B cell (primary cell): Measurements from ENCODE around the gene VSIG2. TPM values are rescaled to one million over a fixed set of nuclear protein-coding genes. Genes with fewer than 3 reads are reported as not detected.

Experiments
- ATAC-seq: fragments of 200-7000 bp; cut with Tn5 transposase; one replicate; pipeline ENCODE4 v1.10.0; 2021; ENCODE audit warnings: low read depth, mild to moderate bottlenecking, moderate number of reproducible peaks, moderate library complexity
- CTCF ChIA-PET: fragments of 350-600 bp; sonication (Branson Sonifier 250); formaldehyde crosslinking; loops from one replicate; lab custom pipeline; 2021; ENCODE audit warnings: antibody characterized with exemption, inconsistent platforms; lab: Charles Lee
- POLR2A ChIA-PET: fragments of 350-600 bp; sonication (Branson Sonifier 250); formaldehyde crosslinking; loops from one replicate; lab custom pipeline; 2021; ENCODE audit warnings: antibody characterized with exemption; lab: Charles Lee
- DNase-seq: peaks from one replicate; pipeline ENCODE4 v3.0.0; 2013
- H2AFZ ChIP-seq: 2 replicates; pipeline ENCODE4 v1.6.1; 2012; ENCODE audit warnings: mild to moderate bottlenecking, low read depth, low read length; ENCODE audit not compliant: insufficient read depth, poor library complexity, severe bottlenecking
- H3K27ac ChIP-seq, 2 donors: 1 replicate in 1 of 2; 2 replicates in 1 of 2; pipeline ENCODE4 v1.5.1; 2012 to 2013; ENCODE audit warnings: low read length in 2 of 2, mild to moderate bottlenecking in 2 of 2, moderate library complexity in 1 of 2
- H3K27me3 ChIP-seq, 4 experiments: fragments of 200-600 bp in 1 of 4; sonication (generic) in 1 of 4; replicated peaks in 1 of 4; 1 replicate in 2 of 4; 2 replicates in 2 of 4; pipeline versions ENCODE4 v1.6.1 to v1.7.0; 2013 to 2016; ENCODE audit warnings: low read length in 3 of 4, mild to moderate bottlenecking in 2 of 4, mixed read lengths in 1 of 4, moderate library complexity in 1 of 4; ENCODE audit not compliant: insufficient read depth in 4 of 4, control insufficient read depth in 3 of 4; ENCODE audit errors: control extremely low read depth in 1 of 4
- H3K36me3 ChIP-seq, 2 experiments: replicated peaks in 1 of 2; 1 replicate in 1 of 2; 2 replicates in 1 of 2; pipeline versions ENCODE4 v1.6.1 to v1.7.1; 2013; ENCODE audit warnings: low read length in 1 of 2; ENCODE audit not compliant: insufficient read depth in 2 of 2, control insufficient read depth in 1 of 2; ENCODE audit errors: control extremely low read depth in 1 of 2, extremely low read depth in 1 of 2
- H3K4me1 ChIP-seq, 2 donors: fragments of 200-600 bp in 1 of 2; sonication (generic) in 1 of 2; 1 replicate in 1 of 2; 2 replicates in 1 of 2; pipeline versions ENCODE4 v1.5.1 to v1.6.1; 2013 to 2017; ENCODE audit warnings: low read length in 2 of 2; ENCODE audit not compliant: control insufficient read depth in 2 of 2, insufficient read depth in 2 of 2
- H3K4me2 ChIP-seq: replicated peaks from 2 replicates; pipeline ENCODE3; 2012; ENCODE audit warnings: mild to moderate bottlenecking, low read depth, low read length; ENCODE audit not compliant: poor library complexity, severe bottlenecking
- H3K4me3 ChIP-seq, 5 experiments: fragments of 200-600 bp in 1 of 5; sonication (generic) in 1 of 5; 1 replicate in 3 of 5; 2 replicates in 2 of 5; pipeline versions ENCODE4 v1.5.1 to v1.7.0; 2011 to 2016; ENCODE audit warnings: low read length in 4 of 5, mild to moderate bottlenecking in 4 of 5, low read depth in 2 of 5, control low read depth in 1 of 5, moderate library complexity in 1 of 5; ENCODE audit not compliant: insufficient read depth in 1 of 5; ENCODE audit errors: control extremely low read depth in 1 of 5, extremely low read depth in 1 of 5
- H3K79me2 ChIP-seq: fragments of 200-600 bp; sonication (generic); one replicate; pipeline ENCODE4 v1.6.0; 2016; ENCODE audit warnings: low read length; ENCODE audit not compliant: control insufficient read depth, insufficient read depth
- H3K9ac ChIP-seq: fragments of 200-600 bp; sonication (generic); 2 replicates; pipeline ENCODE4 v1.6.1; 2017; ENCODE audit warnings: mild to moderate bottlenecking, low read length, moderate library complexity
- H3K9me3 ChIP-seq, 3 donors: one replicate each; pipeline versions ENCODE4 v1.6.1 to v1.7.1; 2013; ENCODE audit warnings: low read length in 2 of 3; ENCODE audit not compliant: control insufficient read depth in 2 of 3, insufficient read depth in 1 of 3; ENCODE audit errors: control extremely low read depth in 1 of 3
- H4K20me1 ChIP-seq: 2 replicates; pipeline ENCODE4 v1.6.0; 2012; ENCODE audit warnings: mild to moderate bottlenecking, low read length; ENCODE audit not compliant: insufficient read depth, control insufficient read depth, poor library complexity, severe bottlenecking
- H3K27ac Mint-ChIP-seq: one replicate; pipeline ENCODE4 v1.8.0; 2021; ENCODE audit warnings: mixed read lengths
- H3K27me3 Mint-ChIP-seq: one replicate; pipeline ENCODE4 v1.8.0; 2021; ENCODE audit warnings: mixed read lengths
- H3K4me1 Mint-ChIP-seq: one replicate; pipeline ENCODE4 v1.8.0; 2021; ENCODE audit warnings: mixed read lengths
- H3K4me3 Mint-ChIP-seq: one replicate; pipeline ENCODE4 v1.8.0; 2021; ENCODE audit warnings: mixed read lengths
- H3K9me3 Mint-ChIP-seq: one replicate; pipeline ENCODE4 v1.8.0; 2022; ENCODE audit warnings: mixed read lengths; ENCODE audit not compliant: insufficient read depth
- EZH2 ChIP-seq: IDR thresholded peaks from 2 replicates; pipeline ENCODE4 v1.6.1; 2012; ENCODE audit warnings: borderline replicate concordance, low read depth, mild to moderate bottlenecking, moderate library complexity, low read length; ENCODE audit not compliant: insufficient read depth, poor library complexity, severe bottlenecking
- WGBS: methylation state at CpG from one replicate; pipeline ENCODE4 v1.1.5; 2013; ENCODE audit warnings: missing lambda C conversion rate; ENCODE audit not compliant: insufficient coverage; 5-methylcytosine and 5-hydroxymethylcytosine counted together
- intact Hi-C: fragments of 100-400 bp; cut with micrococcal nuclease; formaldehyde crosslinking; loops from one replicate; pipeline ENCODE4 v1.10.0; 2022
- polyA plus RNA-seq: library from polyadenylated mRNA; depleted of rRNA; stranded (reverse); fragments of >200 nt; gene quantifications from 2 replicates; pipeline ENCODE4 v1.2.3, GENCODE V29; 2012
- total RNA-seq, 2 donors: library from RNA; stranded (reverse); fragments of 120-200 nt in 1 of 2; gene quantifications; 1 replicate in 1 of 2; 2 replicates in 1 of 2; pipeline versions ENCODE4 v1.2.3 to v1.2.4, GENCODE V29; 2013 to 2022
- TF ChIP-seq, protein P1 (sequence below): fragments of 200-600 bp; IDR thresholded peaks from one replicate; pipeline ENCODE4 v1.8.0; 2022; ENCODE audit warnings: antibody characterized with exemption, mild to moderate bottlenecking

Gene VSIG2
- total and polyA plus RNA-seq, 2 donors (not counting 1 experiment from before 2014, with no cell fraction given) = not detected

DNA sequence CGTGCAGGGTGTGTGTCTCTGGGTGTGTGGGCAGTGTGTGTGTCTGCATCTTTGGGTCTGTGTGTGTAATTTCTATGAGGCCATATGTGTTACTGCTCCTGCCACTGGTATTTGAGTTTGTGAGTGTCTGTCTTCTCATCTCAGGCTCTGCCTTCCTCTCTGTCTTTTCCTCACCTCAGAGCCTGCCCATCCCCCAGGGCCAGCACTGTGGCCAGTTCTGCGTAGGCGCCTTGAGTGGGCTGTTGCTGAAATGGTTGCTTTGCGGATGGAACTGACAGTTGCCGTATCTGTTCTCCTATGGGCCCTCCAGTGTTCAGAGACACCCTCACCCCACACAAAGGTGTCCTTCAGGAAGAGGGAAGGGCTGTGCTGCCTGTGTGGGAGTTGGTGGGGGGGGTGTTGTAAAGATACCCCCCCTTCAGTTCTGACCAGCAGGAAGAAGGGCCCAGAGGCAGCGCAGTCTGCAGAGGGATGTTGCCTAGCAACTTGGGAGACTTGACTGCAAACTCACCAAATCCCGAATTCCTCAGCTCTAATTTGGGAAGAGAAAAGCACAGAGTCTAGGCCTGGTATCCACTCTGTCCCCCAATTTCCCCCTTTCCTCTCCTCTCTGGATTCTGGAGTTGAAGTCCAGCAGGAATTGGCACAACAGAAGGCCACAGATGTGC is 14.3 kb downstream of the VSIG2 start:
- H3K27ac ChIP-seq = no peak overlapping the region
- ATAC-seq (no peak), DNase-seq (no peak)
- H3K9ac ChIP-seq = no peak overlapping the region
- ChIA-PET CTCF (interaction anchor here (0.5 to 1.4 kb wide), 3 partner anchors 20 to 68 kb away, joined by 3 to 6 read pairs (median 4); no protein-coding TSS in a partner anchor), POLR2A (no interaction called here)
- TF ChIP-seq EZH2 = no peak
- TF ChIP-seq, protein P1, sequence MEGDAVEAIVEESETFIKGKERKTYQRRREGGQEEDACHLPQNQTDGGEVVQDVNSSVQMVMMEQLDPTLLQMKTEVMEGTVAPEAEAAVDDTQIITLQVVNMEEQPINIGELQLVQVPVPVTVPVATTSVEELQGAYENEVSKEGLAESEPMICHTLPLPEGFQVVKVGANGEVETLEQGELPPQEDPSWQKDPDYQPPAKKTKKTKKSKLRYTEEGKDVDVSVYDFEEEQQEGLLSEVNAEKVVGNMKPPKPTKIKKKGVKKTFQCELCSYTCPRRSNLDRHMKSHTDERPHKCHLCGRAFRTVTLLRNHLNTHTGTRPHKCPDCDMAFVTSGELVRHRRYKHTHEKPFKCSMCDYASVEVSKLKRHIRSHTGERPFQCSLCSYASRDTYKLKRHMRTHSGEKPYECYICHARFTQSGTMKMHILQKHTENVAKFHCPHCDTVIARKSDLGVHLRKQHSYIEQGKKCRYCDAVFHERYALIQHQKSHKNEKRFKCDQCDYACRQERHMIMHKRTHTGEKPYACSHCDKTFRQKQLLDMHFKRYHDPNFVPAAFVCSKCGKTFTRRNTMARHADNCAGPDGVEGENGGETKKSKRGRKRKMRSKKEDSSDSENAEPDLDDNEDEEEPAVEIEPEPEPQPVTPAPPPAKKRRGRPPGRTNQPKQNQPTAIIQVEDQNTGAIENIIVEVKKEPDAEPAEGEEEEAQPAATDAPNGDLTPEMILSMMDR = no peak
- peaks cover 0 to 13% (median 2%) of the 10 kb centered on the region in 4 experiments for H3K27me3 ChIP-seq
- H3K36me3 ChIP-seq = no peaks in the 10 kb centered on the region
- Mint-ChIP-seq H3K9me3 (no peaks in the 10 kb centered on the region), H3K27me3 (no peaks in the 10 kb centered on the region), H3K4me1 (peaks cover 16% of the 10 kb centered on the region), H3K4me3 (no peak overlapping the region), H3K27ac (no peak overlapping the region)
- intact Hi-C loops = no loop called here
- H3K4me1 ChIP-seq = peaks cover 8 to 17% of the 10 kb centered on the region in 2 donors
- H4K20me1 ChIP-seq = no peaks in the 10 kb centered on the region
- no peaks in the 10 kb centered on the region for H3K9me3 ChIP-seq
- no peak overlapping the region for H3K4me3 ChIP-seq
- H3K4me2 ChIP-seq = no peak overlapping the region
- no peaks in the 10 kb centered on the region for H3K79me2 ChIP-seq
- 93% methylated on average over 3 of the region's 7 CpGs for whole genome bisulfite sequencing
- no peak overlapping the region for H2AFZ ChIP-seq

DNA sequence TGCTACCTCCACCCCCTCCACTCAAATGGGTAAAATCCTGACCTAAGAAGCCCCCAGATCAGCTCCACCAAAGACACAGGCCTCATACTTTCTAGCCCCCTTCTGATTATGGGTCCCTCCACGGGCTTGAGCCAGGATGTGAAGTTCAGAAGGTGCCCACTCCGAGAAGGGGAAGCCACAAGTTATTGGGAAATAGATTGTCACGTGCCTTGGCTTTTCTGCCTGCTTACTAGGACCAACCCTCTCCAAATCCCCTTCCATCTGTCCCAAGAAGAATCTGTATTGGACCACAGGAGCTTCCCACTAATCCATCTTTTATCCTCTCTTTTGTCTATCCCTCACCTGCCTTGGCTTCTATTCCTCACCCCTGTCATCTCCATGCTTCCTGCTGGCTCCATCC is 15.3 kb downstream of the VSIG2 start:
- H3K27ac ChIP-seq = no peak overlapping the region
- Mint-ChIP-seq H3K27ac (no peak overlapping the region), H3K4me3 (no peak overlapping the region), H3K4me1 (peaks cover 16% of the 10 kb centered on the region), H3K9me3 (no peaks in the 10 kb centered on the region), H3K27me3 (no peaks in the 10 kb centered on the region)
- intact Hi-C loops = no loop called here
- H3K4me2 ChIP-seq = no peak overlapping the region
- H3K36me3 ChIP-seq = no peaks in the 10 kb centered on the region
- H2AFZ ChIP-seq = no peak overlapping the region
- DNase-seq (no peak), ATAC-seq (no peak)
- CTCF ChIA-PET = no interaction called here
- H3K79me2 ChIP-seq = no peaks in the 10 kb centered on the region
- POLR2A ChIA-PET = no interaction called here
- peaks cover 0 to 10% (median 2%) of the 10 kb centered on the region in 4 experiments for H3K27me3 ChIP-seq
- H3K4me1 ChIP-seq = peaks cover 8 to 17% of the 10 kb centered on the region in 2 donors
- H4K20me1 ChIP-seq = no peaks in the 10 kb centered on the region
- 7% methylated on average over 2 of the region's 3 CpGs for WGBS
- H3K9ac ChIP-seq = no peak overlapping the region
- H3K4me3 ChIP-seq = no peak overlapping the region
- no peak for TF ChIP-seq EZH2
- TF ChIP-seq, protein P1 = no peak
- H3K9me3 ChIP-seq = no peaks in the 10 kb centered on the region
